ENCODE measurements around the gene EIF4E.
"Not testable (repeated sequence)": the region's sequence is repeated elsewhere in the genome, so short reads cannot be mapped to it uniquely, and the experiment has no call there.

EIF4E gene

DNA sequence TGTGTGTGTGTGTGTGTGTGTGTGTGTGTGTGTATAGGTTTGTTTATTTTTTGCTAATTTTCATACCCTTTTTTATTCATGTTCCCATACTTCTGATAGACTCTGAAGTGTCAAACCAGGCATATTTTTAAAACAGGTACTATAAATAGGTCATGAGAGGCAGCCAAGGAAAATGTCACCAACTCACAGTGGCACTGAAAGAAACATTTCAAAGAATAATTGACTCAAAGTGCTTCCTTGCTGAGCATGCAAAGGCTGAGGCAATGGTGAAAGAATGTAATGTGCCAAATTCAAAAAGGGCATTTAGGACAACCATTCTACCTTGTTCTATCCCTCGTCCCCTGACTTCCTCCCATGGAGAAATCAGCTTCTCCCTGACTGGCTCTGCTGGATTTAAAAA is 95.5 kb downstream of the EIF4E start:
- DNase-seq (ENCODE audit: low read depth), result no peak
- no peak overlapping the region for H3K4me3 ChIP-seq (ENCODE audit: low read depth, low read length)
- TF ChIP-seq, protein P1, sequence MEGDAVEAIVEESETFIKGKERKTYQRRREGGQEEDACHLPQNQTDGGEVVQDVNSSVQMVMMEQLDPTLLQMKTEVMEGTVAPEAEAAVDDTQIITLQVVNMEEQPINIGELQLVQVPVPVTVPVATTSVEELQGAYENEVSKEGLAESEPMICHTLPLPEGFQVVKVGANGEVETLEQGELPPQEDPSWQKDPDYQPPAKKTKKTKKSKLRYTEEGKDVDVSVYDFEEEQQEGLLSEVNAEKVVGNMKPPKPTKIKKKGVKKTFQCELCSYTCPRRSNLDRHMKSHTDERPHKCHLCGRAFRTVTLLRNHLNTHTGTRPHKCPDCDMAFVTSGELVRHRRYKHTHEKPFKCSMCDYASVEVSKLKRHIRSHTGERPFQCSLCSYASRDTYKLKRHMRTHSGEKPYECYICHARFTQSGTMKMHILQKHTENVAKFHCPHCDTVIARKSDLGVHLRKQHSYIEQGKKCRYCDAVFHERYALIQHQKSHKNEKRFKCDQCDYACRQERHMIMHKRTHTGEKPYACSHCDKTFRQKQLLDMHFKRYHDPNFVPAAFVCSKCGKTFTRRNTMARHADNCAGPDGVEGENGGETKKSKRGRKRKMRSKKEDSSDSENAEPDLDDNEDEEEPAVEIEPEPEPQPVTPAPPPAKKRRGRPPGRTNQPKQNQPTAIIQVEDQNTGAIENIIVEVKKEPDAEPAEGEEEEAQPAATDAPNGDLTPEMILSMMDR (IDR thresholded peaks at IDR 0.05; ENCODE audit: control insufficient read depth, extremely low read depth, insufficient read depth), result no peak

DNA sequence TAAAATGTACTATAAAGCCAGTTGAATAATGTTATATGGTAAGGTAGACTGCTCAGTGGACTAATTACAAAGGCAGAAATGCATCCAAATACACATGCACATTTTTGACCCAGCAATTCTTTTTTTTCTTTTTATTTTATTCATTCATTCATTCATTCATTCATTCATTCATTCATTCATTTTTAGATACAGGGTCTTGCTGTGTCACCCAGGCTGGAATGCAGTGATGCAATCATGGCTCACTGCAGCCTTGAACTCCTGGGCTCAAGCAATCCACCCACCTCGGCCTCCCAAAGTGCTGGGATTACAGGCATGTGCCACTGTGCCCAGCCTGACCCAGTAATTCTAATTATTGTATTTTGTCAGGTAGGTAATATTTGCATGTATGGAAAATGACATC is 97.9 kb downstream of the EIF4E start:
- not testable (repeated sequence) for DNase-seq (ENCODE audit: low read depth); H3K4me3 ChIP-seq (ENCODE audit: low read depth, low read length)

Data from LNCaP clone FGC (cell line).